Measurements from ENCODE around the gene TLX3.

Gene TLX3

DNA sequence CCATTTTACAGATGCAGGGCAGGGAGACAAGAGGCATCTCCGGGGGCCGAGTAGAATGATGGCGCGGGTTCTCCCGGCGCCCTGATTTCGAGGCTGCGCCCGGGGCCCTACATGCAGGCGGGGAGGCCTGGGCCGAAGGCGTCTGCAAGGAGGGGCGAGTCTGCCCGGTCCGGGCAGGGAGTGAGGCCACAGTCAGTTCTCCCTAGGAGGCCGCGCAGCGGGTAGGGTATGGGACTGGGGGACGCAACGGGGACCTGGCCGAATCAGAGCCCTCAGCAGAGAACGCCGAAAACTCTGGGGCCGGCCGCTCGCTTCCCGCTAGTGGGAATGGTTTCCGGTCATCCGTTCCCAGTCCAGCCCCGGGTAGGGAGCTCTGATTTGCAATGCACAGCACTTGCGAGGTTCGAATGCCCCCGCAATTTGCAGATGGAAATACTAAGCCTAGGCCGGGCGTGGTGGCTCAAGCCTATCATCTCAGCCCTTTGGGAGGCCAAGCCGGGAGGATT lies 6.4 kb downstream of the TLX3 start:
- no peak overlapping the region for H3K4me3 ChIP-seq (ENCODE audit: low read depth, low read length)
- TF ChIP-seq, protein P1, sequence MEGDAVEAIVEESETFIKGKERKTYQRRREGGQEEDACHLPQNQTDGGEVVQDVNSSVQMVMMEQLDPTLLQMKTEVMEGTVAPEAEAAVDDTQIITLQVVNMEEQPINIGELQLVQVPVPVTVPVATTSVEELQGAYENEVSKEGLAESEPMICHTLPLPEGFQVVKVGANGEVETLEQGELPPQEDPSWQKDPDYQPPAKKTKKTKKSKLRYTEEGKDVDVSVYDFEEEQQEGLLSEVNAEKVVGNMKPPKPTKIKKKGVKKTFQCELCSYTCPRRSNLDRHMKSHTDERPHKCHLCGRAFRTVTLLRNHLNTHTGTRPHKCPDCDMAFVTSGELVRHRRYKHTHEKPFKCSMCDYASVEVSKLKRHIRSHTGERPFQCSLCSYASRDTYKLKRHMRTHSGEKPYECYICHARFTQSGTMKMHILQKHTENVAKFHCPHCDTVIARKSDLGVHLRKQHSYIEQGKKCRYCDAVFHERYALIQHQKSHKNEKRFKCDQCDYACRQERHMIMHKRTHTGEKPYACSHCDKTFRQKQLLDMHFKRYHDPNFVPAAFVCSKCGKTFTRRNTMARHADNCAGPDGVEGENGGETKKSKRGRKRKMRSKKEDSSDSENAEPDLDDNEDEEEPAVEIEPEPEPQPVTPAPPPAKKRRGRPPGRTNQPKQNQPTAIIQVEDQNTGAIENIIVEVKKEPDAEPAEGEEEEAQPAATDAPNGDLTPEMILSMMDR (IDR thresholded peaks at IDR 0.05; ENCODE audit: insufficient read depth, low read depth, low read length, missing control alignments), result no peak
- no peak for DNase-seq (ENCODE audit: low read depth)

DNA sequence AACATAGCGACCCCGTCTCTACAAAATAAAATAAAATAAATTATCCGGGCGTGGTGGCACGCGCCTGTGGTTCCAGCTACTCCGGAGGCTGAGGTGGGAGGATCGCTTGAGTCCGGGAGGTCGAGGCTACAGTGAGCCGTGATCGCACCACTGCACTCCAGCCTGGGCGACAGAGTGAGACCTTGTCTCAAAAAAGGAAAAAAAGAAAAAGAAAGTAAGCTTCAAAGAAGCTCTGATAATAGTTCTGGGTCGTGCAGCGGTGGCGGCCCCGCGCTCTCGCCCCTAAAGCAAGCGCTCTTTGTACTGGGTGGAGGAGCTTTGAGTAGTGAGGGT lies 6.8 kb downstream of the TLX3 start:
- TF ChIP-seq, protein P1 (IDR thresholded peaks at IDR 0.05; ENCODE audit: insufficient read depth, low read depth, low read length, missing control alignments), result no peak
- DNase-seq (ENCODE audit: low read depth), result no peak
- H3K4me3 ChIP-seq (ENCODE audit: low read depth, low read length), result no peak overlapping the region

DNA sequence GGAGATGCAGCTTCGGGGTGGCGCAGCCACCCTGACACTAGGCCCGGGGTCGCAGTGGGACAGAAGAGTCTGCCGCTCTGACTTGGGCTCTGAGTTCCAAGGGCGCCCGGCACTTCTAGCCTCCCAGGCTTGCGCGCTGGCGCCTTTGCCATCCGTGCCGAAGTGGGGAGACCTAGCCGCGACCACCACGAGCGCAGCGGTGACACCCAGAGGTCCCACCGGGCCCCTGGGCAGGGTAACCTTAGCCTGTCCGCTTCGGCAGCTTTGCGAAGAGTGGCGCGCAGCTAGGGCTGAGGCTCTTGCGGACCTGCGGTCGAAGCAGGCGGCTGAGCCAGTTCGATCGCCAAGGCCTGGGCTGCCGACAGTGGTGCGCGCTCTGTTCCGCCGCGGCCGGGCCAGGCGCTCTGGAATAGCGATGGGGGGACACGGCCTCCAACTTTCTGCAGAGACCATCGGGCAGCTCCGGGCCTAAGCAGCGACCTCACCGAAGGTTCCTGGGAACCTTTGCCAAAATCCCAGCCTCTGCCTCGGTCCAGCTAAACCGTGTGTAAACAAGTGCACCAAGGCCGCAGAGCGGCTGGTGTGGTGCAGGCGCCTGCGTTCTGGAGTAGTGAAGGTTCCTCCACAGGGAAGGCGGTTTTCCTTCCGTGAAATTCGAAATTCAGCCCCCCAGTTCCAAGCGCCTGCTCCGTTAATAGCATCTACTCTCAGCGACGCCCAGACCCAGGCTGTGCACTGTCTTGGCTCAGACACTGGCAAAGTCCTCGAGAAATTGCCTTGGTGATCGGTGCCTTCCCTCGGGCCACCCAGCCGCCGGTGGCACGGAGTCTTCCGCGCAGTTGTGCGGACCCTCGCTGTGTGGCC lies 7.4 kb downstream of the TLX3 start:
- TF ChIP-seq, protein P1 (IDR thresholded peaks at IDR 0.05; ENCODE audit: insufficient read depth, low read depth, low read length, missing control alignments), result no peak
- DNase-seq (ENCODE audit: low read depth), result no peak
- no peak overlapping the region for H3K4me3 ChIP-seq (ENCODE audit: low read depth, low read length)

DNA sequence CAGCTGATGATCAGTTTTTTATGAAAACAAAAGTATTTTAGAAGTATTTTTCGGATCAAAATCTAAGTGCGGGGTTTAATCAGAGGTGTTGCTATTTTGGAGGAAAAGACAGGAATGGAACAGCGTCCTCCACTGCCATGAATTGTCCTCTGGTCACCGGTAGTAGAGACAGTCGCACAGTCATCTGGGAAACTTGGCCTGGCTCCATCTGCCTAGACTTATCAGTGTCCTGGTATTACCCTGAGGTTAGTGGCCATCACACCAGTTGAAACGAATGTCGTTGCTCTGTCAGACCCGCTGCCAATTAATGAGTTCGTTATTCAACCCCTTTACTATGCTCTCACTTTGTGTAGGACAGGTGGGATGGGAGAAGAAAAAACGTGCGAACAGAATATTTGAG lies 8.2 kb downstream of the TLX3 start:
- no peak overlapping the region for H3K4me3 ChIP-seq (ENCODE audit: low read depth, low read length)
- TF ChIP-seq, protein P1 (IDR thresholded peaks at IDR 0.05; ENCODE audit: insufficient read depth, low read depth, low read length, missing control alignments), result no peak
- no peak for DNase-seq (ENCODE audit: low read depth)

DNA sequence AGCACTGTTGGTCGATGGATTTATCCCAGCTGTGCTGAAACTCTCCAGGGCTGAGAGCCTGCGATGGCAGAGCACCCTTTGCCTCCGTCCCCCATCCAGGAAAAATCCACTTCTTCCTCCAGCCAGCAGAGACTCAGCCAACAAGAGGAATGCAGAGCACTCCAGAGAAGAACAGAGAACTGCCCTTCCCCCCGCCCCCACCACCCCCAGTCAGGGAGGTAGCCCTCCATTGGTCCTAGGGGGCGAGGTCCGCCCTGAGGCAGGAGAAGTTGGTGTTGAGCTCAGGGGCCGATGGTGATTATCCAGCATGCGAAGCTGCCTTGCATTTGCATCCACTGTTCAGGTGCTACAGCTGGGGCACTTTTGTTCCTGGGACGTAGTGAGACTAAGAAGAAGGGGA lies 9.0 kb downstream of the TLX3 start:
- TF ChIP-seq, protein P1 (IDR thresholded peaks at IDR 0.05; ENCODE audit: insufficient read depth, low read depth, low read length, missing control alignments), result no peak
- no peak for DNase-seq (ENCODE audit: low read depth)
- no peak overlapping the region for H3K4me3 ChIP-seq (ENCODE audit: low read depth, low read length)

DNA sequence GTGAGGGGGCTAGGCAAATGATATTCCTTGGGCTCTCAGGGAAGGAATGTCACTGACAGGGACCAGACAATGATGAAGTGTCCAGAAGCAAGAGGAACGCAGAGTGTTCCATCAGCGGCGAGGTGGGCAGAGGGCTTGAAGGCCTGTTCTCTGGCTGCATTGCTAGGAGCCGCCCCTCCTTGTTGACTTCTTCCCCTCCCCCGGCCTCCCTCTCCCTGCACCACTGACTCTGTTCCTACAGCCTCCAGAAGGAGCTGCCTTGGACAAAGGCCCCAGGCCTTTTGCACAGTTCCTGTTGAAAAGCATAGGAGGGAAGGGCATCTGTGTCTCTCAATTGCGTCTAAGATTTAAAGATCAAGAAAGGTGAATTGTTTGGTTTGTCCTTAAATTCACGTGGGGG lies 12.4 kb downstream of the TLX3 start:
- TF ChIP-seq, protein P1 (IDR thresholded peaks at IDR 0.05; ENCODE audit: insufficient read depth, low read depth, low read length, missing control alignments), result no peak
- H3K4me3 ChIP-seq (ENCODE audit: low read depth, low read length), result no peak overlapping the region
- DNase-seq (ENCODE audit: low read depth), result no peak

DNA sequence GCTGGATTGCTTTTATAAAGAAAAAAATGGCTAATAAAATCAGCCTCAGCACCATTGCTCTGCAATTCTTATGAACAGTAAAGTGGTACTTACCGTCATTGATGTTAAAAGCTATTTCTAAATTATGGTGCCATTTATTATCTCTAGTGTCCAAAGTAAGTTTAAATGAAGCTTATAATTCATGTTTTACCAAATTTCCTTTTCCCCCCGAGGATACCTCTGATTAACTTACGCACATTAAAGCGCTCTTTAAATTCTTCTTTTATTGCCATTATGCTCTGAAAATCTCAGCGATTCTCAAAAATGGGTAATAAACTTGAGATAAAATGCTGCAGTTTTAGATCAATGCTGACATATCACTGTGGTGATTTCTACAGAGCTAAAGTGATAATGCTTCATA lies 13.5 kb downstream of the TLX3 start:
- no peak for DNase-seq (ENCODE audit: low read depth)
- no peak overlapping the region for H3K4me3 ChIP-seq (ENCODE audit: low read depth, low read length)
- TF ChIP-seq, protein P1 (IDR thresholded peaks at IDR 0.05; ENCODE audit: insufficient read depth, low read depth, low read length, missing control alignments), result no peak

Data from GM12865 (cell line).